NOMO-1 treated with dmso at 0.1 percent for 144 hours (cell line): ENCODE results near the gene TSPAN5.

ENCODE experiments used
- DNase-seq: peaks from one replicate; lab custom pipeline; 2025; ENCODE audit not compliant: unreplicated experiment; lab: John Stamatoyannopoulos, UW

Gene TSPAN5

GRCh38 chr4:98673978-98674377 is 15.6 kb upstream of the TSPAN5 start:
- no peak for DNase-seq

GRCh38 chr4:98673288-98673644 is 14.9 kb upstream of the TSPAN5 start:
- DNase-seq, result no peak

- no peak for DNase-seq
Measured at GRCh38 chr4:98672583-98673287, 14.3 kb upstream of the TSPAN5 start.

GRCh38 chr4:98671131-98671530 is 12.7 kb upstream of the TSPAN5 start:
- DNase-seq, result no peak

- DNase-seq, result no peak
Measured at GRCh38 chr4:98670186-98670585, 11.8 kb upstream of the TSPAN5 start.

GRCh38 chr4:98669577-98669976 is 11.2 kb upstream of the TSPAN5 start:
- DNase-seq, result no peak

GRCh38 chr4:98664959-98665358 is 6.5 kb upstream of the TSPAN5 start:
- DNase-seq, result no peak

GRCh38 chr4:98663226-98664006 is 5.0 kb upstream of the TSPAN5 start:
- DNase-seq, result no peak

GRCh38 chr4:98662626-98663225 is 4.3 kb upstream of the TSPAN5 start:
- no peak for DNase-seq

GRCh38 chr4:98662055-98662453 is 3.6 kb upstream of the TSPAN5 start:
- no peak for DNase-seq

- DNase-seq, result no peak
Measured at GRCh38 chr4:98661371-98662054, 3.1 kb upstream of the TSPAN5 start.

GRCh38 chr4:98659741-98660462 is 1.5 kb upstream of the TSPAN5 start:
- no peak for DNase-seq

GRCh38 chr4:98659106-98659592 is 738 bp upstream of the TSPAN5 start:
- no peak for DNase-seq

GRCh38 chr4:98657531-98658286 is 702 bp downstream of the TSPAN5 start:
- DNase-seq, result no peak

GRCh38 chr4:98656886-98657285 is 1.5 kb downstream of the TSPAN5 start:
- DNase-seq, result no peak

GRCh38 chr4:98656443-98656842 is 2.0 kb downstream of the TSPAN5 start:
- DNase-seq, result no peak

- no peak for DNase-seq
Measured at GRCh38 chr4:98653890-98654867, 4.2 kb downstream of the TSPAN5 start.

GRCh38 chr4:98652996-98653395 is 5.4 kb downstream of the TSPAN5 start:
- DNase-seq, result no peak

GRCh38 chr4:98648602-98649001 is 9.8 kb downstream of the TSPAN5 start:
- DNase-seq, result no peak
